Skeletal muscle satellite cell (primary cell): ENCODE data around the gene SERPINE3. TPM values are rescaled to one million over a fixed set of nuclear protein-coding genes. Genes with fewer than 3 reads are reported as not detected.

Experiments
- H3K27me3 ChIP-seq: 2 replicates; pipeline ENCODE4 v1.7.0; 2013; ENCODE audit warnings: low read length; ENCODE audit not compliant: control insufficient read depth, insufficient read depth
- H3K36me3 ChIP-seq: 2 replicates; pipeline ENCODE4 v1.7.0; 2013; ENCODE audit warnings: mild to moderate bottlenecking, control low read depth, low read length; ENCODE audit not compliant: insufficient read depth
- H3K4me1 ChIP-seq: 2 replicates; pipeline ENCODE4 v1.7.0; 2013; ENCODE audit warnings: low read length; ENCODE audit not compliant: control insufficient read depth, insufficient read depth
- H3K4me2 ChIP-seq: 2 replicates; pipeline ENCODE4 v1.7.0; 2013; ENCODE audit warnings: mild to moderate bottlenecking, low read length
- H3K4me3 ChIP-seq: 2 replicates; pipeline ENCODE4 v1.7.0; 2013; ENCODE audit warnings: low read length
- H3K9ac ChIP-seq: 2 replicates; pipeline ENCODE4 v1.7.0; 2013; ENCODE audit warnings: mild to moderate bottlenecking, low read depth, low read length, moderate library complexity
- H3K9me3 ChIP-seq: replicated peaks from 2 replicates; pipeline ENCODE4 v1.7.0; 2013; ENCODE audit warnings: mild to moderate bottlenecking, control low read depth, low read length
- total RNA-seq: library from RNA; depleted of rRNA; stranded (reverse); fragments of >200 nt; gene quantifications from 2 replicates; pipeline ENCODE4 v1.2.3, GENCODE V29; 2012; rRNA removed

Gene SERPINE3
- total RNA-seq = not detected in 2 replicates

DNA sequence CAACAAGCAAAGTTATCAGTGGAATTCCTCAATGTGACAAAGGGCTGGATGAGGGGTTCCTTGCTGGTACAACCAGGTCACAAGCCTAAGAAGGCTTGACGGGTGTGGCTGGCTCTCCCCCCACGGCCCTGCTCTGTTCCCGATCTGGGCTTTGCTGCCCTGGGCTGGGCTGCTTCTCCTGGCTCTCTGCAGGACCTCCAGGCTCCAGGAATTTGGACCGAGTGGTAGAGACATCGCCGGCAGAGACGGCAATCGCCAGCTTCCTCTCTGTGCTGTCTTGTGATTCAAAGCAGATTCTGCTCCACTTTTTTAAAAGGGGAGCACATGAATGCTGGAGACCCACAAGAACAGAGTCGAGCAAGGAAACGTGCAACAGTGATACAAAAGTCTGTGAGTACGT lies at the start of gene SERPINE3:
SERPINE3 (plus strand) TSS at position 338 of the 400 bp plus-strand sequence. CDS start 1,401 bp downstream, outside the sequence.
- Histone ChIP-seq H3K36me3 (no peaks in the 10 kb centered on the region), H3K9me3 (no peaks in the 10 kb centered on the region), H3K4me1 (peaks cover 15% of the 10 kb centered on the region), H3K4me3 (no peak within 1 kb of the TSS), H3K9ac (no peak within 1 kb of the TSS), H3K27me3 (no peaks in the 10 kb centered on the region), H3K4me2 (no peak within 1 kb of the TSS)

DNA sequence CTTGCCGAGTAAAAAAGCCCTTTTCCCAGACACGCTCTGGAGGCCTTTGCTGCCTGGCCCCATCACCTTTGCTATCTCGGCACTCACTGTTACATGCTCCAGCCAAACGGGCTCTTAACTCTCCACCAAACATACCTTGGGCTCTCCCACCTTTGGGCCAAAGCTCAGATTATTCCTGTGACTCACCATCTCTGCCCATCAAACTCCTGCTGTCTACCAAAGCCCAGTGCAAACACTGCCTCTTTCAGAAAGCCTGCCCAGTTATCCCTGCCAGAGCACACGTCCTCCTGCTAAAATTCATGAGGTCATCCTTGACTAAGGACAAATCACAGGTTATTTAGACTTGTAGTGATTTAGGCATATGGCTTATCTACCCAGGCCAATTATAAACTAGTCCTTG lies 48.1 kb upstream of the SERPINE3 start:
- Histone ChIP-seq H3K4me2 (no peak overlapping the region), H3K4me1 (peaks cover 3% of the 10 kb centered on the region), H3K9ac (no peak overlapping the region), H3K9me3 (no peaks in the 10 kb centered on the region), H3K4me3 (no peak overlapping the region), H3K36me3 (no peaks in the 10 kb centered on the region), H3K27me3 (peaks cover 38% of the 10 kb centered on the region)

DNA sequence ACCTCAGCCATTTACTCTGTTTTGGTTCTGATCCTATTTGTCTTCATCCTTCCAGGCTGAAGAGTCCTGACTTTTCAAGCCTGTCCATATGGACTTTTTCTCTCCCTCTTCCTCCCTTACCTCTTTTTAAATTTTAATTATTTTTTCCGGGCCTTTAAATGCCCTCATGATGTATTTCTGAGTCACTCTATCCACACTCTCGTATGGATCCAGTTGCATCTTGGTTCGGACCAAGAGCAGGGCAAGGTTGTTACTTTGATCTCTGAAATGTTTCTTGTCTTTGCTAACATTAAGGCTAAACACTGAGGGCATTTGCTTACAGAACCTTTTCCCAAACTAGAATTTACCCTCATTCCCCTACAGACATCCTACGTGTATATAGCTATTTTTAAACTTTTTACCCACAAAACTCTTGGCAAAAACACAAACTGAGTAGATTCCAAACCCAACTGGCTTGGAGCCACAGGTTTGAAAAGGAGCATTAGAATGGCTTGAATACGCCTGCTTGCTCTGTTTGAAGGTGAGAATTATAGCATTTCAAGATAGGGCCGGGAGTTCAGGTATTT lies 47.4 kb upstream of the SERPINE3 start:
- peaks cover 3% of the 10 kb centered on the region for H3K4me1 ChIP-seq
- no peak overlapping the region for H3K4me3 ChIP-seq
- no peak overlapping the region for H3K4me2 ChIP-seq
- no peaks in the 10 kb centered on the region for H3K36me3 ChIP-seq
- no peaks in the 10 kb centered on the region for H3K9me3 ChIP-seq
- H3K9ac ChIP-seq = no peak overlapping the region
- H3K27me3 ChIP-seq = peaks cover 46% of the 10 kb centered on the region

DNA sequence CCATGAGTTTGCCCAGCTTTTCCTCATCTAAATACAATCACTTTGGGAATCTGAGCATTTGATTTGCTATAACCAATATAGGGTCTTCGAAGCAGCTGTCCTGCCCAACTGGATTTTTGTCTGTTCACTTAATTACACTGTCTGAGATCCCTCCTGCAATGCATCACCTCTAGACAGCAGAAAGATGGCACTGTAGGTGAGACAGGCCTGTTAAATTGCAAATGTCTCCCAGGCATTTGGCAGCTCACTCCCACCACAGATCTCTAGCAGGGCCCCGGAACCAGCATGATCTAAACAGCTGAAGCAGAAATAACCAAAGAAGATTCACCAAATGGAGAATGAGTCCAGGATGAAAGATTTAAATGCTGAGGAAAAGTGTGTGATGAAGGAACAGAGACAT lies 41.9 kb upstream of the SERPINE3 start:
- Histone ChIP-seq H3K4me3 (no peak overlapping the region), H3K4me1 (no peaks in the 10 kb centered on the region), H3K9me3 (no peaks in the 10 kb centered on the region), H3K36me3 (no peaks in the 10 kb centered on the region), H3K4me2 (no peak overlapping the region), H3K9ac (no peak overlapping the region), H3K27me3 (peaks cover 44% of the 10 kb centered on the region)

DNA sequence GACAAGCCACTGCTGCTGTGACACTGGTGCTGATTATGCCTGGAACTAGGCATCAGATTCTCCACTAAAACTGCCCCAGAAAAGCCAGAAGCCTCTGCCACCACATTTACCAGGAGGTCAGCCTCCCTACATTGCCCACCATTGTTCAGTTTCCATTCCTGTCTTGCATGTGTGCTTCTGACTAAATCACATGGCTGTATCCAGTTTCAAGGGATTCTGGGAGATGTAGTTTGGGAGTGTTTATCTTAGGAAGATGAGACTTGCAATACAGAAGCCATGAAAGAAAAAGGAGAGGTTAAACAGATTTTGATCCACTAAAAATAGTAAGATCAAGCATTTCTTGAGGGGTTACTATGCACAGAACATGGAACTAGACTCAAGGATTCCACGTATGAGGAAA lies 40.7 kb upstream of the SERPINE3 start:
- Histone ChIP-seq H3K36me3 (no peaks in the 10 kb centered on the region), H3K4me1 (no peaks in the 10 kb centered on the region), H3K4me3 (no peak overlapping the region), H3K4me2 (no peak overlapping the region), H3K9me3 (no peaks in the 10 kb centered on the region), H3K27me3 (peaks cover 37% of the 10 kb centered on the region), H3K9ac (no peak overlapping the region)

DNA sequence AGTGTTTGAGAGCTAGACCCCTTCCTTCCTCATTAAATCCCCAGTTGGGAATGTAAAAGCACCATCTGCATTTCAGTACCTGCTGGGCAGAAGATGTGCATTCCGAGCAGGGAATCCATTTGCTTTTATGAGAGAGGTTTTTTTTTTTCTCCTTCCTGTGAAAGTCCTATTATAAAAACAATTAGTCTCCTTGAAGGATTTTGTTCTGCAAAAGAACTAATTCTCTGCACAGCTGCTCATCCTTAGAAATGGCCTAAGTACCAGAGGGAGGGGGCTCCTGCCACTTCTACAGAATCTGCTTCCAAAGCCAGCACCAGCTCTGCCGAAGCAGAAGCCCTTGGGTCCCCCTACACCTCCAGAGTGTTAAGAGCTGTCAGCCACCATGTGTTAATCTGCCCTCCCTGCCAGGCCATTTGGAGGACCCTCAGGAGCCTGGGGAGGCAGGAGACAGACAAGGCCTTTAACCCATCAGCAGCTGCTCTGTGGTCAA lies 36.4 kb upstream of the SERPINE3 start:
- Histone ChIP-seq H3K9me3 (no peaks in the 10 kb centered on the region), H3K9ac (no peak overlapping the region), H3K27me3 (peaks cover 11% of the 10 kb centered on the region), H3K4me1 (no peaks in the 10 kb centered on the region), H3K36me3 (no peaks in the 10 kb centered on the region), H3K4me3 (no peak overlapping the region), H3K4me2 (no peak overlapping the region)

DNA sequence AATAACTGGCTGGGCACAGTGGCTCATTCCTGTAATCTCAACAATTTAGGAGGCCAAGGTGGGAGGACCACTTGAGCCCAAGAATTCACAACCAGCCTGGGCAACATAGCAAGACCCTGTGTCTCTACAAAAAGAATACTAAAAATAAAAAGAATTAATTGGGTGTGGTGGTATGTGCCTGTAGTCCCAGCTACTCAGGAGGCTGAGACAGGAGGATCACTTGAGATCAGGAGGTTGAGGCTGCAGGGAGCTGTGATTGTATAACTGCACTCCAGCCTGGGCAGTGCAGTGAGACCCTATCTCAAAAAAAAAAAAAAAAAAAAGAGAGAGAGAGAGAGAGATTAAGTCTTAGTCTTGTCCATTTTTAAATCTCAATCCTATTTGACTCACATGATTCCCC lies 35.6 kb upstream of the SERPINE3 start:
- Histone ChIP-seq H3K27me3 (peaks cover 4% of the 10 kb centered on the region), H3K4me3 (no peak overlapping the region), H3K9me3 (no peaks in the 10 kb centered on the region), H3K9ac (no peak overlapping the region), H3K4me1 (no peaks in the 10 kb centered on the region), H3K36me3 (no peaks in the 10 kb centered on the region), H3K4me2 (no peak overlapping the region)

DNA sequence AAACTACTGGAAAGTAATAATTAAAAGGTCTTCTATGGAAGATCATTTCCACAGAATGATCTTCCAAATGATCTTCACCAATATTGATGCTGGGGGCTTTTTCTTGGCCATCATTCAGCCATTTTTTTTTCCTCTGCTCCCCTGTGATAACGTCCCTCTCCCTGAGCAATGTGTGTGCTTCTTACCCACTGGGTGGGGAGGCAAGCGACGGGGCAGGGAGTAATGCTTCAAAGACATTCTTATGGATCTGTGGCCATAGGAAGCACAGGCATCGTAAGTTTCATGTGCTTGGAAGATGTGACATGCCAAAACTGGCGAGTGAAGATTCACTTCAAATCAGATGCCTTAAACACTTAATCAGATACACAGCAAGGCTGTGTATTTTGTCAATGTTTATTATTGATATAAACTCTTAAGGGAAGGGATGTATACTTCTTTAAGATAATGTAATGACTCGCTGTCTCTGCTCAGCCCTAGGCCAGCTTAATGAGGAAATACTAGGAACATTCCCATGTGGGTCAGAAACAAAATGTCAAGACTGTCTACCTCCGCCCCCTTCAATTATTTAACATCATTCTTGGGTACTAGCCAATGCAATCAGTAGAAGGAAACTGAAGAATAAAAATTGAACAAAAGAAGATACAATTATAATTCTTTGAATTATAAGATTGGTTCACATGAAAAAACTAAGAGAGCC lies 34.1 kb upstream of the SERPINE3 start:
- Histone ChIP-seq H3K9ac (no peak overlapping the region), H3K4me2 (no peak overlapping the region), H3K9me3 (no peaks in the 10 kb centered on the region), H3K4me3 (no peak overlapping the region), H3K4me1 (no peaks in the 10 kb centered on the region), H3K36me3 (no peaks in the 10 kb centered on the region), H3K27me3 (no peaks in the 10 kb centered on the region)

DNA sequence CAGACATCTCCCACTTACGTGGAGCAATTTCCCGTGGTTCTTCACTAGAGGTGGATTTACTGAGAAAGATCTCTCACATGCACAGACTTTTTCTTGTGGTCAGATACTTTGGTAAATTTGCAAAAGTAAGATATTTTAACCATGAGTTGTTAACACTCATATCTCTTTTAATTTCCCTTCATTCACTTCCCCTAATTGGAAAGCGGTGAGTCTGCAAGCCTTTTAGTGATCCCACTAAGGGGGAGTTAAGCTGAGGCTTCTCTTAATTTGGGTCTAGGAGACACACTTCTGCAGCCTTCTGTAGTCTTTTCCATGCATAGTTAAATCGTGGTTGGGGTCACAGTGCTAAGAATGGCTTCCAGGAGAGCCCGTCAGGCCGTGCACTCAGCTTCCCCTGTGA lies 30.7 kb upstream of the SERPINE3 start:
- H3K9ac ChIP-seq = no peak overlapping the region
- no peak overlapping the region for H3K4me2 ChIP-seq
- H3K9me3 ChIP-seq = no peaks in the 10 kb centered on the region
- H3K4me3 ChIP-seq = no peak overlapping the region
- H3K27me3 ChIP-seq = peaks cover 13% of the 10 kb centered on the region
- H3K36me3 ChIP-seq = no peaks in the 10 kb centered on the region
- H3K4me1 ChIP-seq = no peaks in the 10 kb centered on the region

DNA sequence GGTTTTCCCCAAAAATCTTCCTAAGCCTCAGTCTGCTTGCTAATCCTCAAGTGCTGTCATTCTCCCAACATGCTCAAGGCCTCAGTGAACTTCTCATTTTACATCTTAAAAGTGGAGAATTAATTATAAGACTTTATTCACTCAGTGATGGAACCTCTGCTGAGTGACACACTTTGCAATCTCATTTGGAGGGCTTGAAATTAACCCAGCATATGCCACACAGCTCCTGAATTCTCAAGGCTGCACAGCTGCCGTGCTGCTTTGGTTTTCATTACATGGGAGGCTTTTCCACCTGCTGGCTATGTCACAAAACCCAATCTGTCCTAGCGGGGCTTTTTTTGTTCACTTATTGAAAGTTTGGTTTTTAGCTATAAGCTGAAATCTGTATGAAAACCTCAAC lies 28.3 kb upstream of the SERPINE3 start:
- Histone ChIP-seq H3K9me3 (no peaks in the 10 kb centered on the region), H3K27me3 (peaks cover 13% of the 10 kb centered on the region), H3K36me3 (no peaks in the 10 kb centered on the region), H3K4me2 (no peak overlapping the region), H3K4me3 (no peak overlapping the region), H3K9ac (no peak overlapping the region), H3K4me1 (peaks cover 14% of the 10 kb centered on the region)

DNA sequence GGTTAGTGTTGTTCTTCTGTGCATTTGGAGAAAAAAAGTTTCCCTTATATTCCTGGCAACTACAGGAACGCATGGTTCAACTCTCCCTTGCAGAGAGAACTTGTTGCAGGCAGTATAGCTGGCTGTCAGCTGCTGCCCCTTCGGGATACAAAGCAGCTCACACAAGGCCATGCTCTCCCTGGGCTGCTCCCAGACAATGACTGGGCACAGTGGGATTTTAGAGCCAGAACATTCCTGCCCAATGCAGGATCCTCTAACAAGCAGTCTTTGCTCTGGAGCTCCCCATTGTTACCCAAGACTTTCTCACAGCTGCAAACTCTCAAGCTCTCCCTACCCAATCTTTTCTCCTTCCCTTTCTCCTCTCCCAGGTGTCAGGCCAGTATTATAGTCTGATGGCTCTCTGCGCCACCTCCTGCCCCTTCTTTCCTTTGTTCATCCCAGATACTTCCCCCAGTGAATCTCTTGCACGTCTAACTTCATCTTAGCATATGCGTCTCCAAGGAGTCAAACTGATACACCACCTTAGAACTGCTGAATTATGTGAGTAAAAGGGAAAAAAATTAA lies 27.5 kb upstream of the SERPINE3 start:
- no peak overlapping the region for H3K4me2 ChIP-seq
- peaks cover 18% of the 10 kb centered on the region for H3K4me1 ChIP-seq
- H3K9me3 ChIP-seq = no peaks in the 10 kb centered on the region
- H3K27me3 ChIP-seq = peaks cover 13% of the 10 kb centered on the region
- H3K36me3 ChIP-seq = no peaks in the 10 kb centered on the region
- no peak overlapping the region for H3K9ac ChIP-seq
- no peak overlapping the region for H3K4me3 ChIP-seq

DNA sequence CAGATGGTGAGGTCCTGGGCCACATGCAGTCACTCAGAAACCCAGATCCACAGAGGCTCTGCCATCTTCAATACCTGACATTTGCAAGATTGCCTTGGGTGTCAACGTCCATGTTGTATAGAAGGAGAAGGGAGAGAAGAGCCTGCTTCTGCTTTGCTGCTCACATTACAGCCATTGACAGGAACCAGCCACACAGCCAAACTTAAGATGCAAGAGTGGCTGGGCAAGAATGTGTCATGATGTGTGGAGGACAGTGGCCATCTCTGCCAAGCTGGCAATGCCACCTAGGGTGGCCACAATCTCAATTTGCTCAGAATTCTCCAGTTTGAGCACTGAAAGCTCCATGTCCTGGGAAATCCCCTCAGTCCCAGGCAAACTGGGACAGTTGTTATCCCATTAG lies 25.9 kb upstream of the SERPINE3 start:
- Histone ChIP-seq H3K9me3 (no peaks in the 10 kb centered on the region), H3K36me3 (no peaks in the 10 kb centered on the region), H3K4me1 (peaks cover 30% of the 10 kb centered on the region), H3K27me3 (peaks cover 13% of the 10 kb centered on the region), H3K4me3 (no peak overlapping the region), H3K9ac (no peak overlapping the region), H3K4me2 (no peak overlapping the region)
